Measurements from ENCODE around the gene CAMK2N1.

The CAMK2N1 gene

GRCh38 chr1:20496241-20496661 lies 10.2 kb upstream of the CAMK2N1 start:
- no peak for DNase-seq

- DNase-seq, result no peak
These were observed 9.7 kb upstream of the CAMK2N1 start for GRCh38 chr1:20495661-20496060.

- no peak for DNase-seq
These were observed 8.8 kb upstream of the CAMK2N1 start for GRCh38 chr1:20494609-20495311.

GRCh38 chr1:20493839-20494608 lies 8.0 kb upstream of the CAMK2N1 start:
- DNase-seq, result peak; percentile 50

- no peak for DNase-seq
These were observed 7.3 kb upstream of the CAMK2N1 start for GRCh38 chr1:20493309-20493708.

GRCh38 chr1:20492751-20493150 lies 6.7 kb upstream of the CAMK2N1 start:
- no peak for DNase-seq

- no peak for DNase-seq
These were observed 5.9 kb upstream of the CAMK2N1 start for GRCh38 chr1:20491866-20492265.

GRCh38 chr1:20491178-20491577 lies 5.2 kb upstream of the CAMK2N1 start:
- DNase-seq, result no peak

GRCh38 chr1:20487236-20487590 lies 1.2 kb upstream of the CAMK2N1 start:
- no peak for DNase-seq

GRCh38 chr1:20486457-20487235 lies 636 bp upstream of the CAMK2N1 start:
- DNase-seq, result peak; percentile 78

GRCh38 chr1:20484519-20485462 lies 1.2 kb downstream of the CAMK2N1 start:
- no peak for DNase-seq

- DNase-seq, result no peak
These were observed 2.0 kb downstream of the CAMK2N1 start for GRCh38 chr1:20483833-20484518.

GRCh38 chr1:20483098-20483832 lies 2.7 kb downstream of the CAMK2N1 start:
- DNase-seq, result no peak

GRCh38 chr1:20481643-20482498 lies 4.1 kb downstream of the CAMK2N1 start:
- no peak for DNase-seq

GRCh38 chr1:20480951-20481617 lies 4.9 kb downstream of the CAMK2N1 start:
- DNase-seq, result no peak

- DNase-seq, result no peak
These were observed 5.6 kb downstream of the CAMK2N1 start for GRCh38 chr1:20480243-20480944.

GRCh38 chr1:20479840-20480239 lies 6.2 kb downstream of the CAMK2N1 start:
- no peak for DNase-seq

- DNase-seq, result no peak
These were observed 7.9 kb downstream of the CAMK2N1 start for GRCh38 chr1:20478057-20478635.

All from NCI-H1417 treated with DMSO at 0.1 percent for 48 hours (cell line).